Renal cortical epithelial cell (primary cell): ENCODE results near the gene SIGMAR1. TPM values are rescaled to one million over a fixed set of nuclear protein-coding genes. Genes with fewer than 3 reads are reported as not detected.

Experiments used
- DNase-seq: peaks from one replicate; pipeline ENCODE4 v3.0.0-alpha.2; 2011; ENCODE audit warnings: low read depth
- total RNA-seq: library from RNA; depleted of rRNA; stranded (reverse); fragments of >200 nt; gene quantifications from 2 replicates; pipeline ENCODE4 v1.2.3, GENCODE V29; 2014

SIGMAR1 gene
- 36.8 and 56.1 TPM in 2 replicates for total RNA-seq

GRCh38 chr9:34637356-34638137, at the start of gene SIGMAR1:
TSS of gene SIGMAR1 (minus strand) at chr9:34637787. CDS start at chr9:34637697, 90 bp downstream.
- DNase-seq: peak; percentile 63

GRCh38 chr9:34686732-34687131, 49.1 kb upstream of the SIGMAR1 start:
- DNase-seq: no peak

GRCh38 chr9:34686231-34686630, 48.6 kb upstream of the SIGMAR1 start:
- no peak for DNase-seq

- no peak for DNase-seq
Measured at GRCh38 chr9:34685591-34685990, 48.0 kb upstream of the SIGMAR1 start.

GRCh38 chr9:34684816-34685215, 47.2 kb upstream of the SIGMAR1 start:
- DNase-seq: no peak

- DNase-seq: no peak
Measured at GRCh38 chr9:34684145-34684544, 46.6 kb upstream of the SIGMAR1 start.

GRCh38 chr9:34675869-34676268, 38.3 kb upstream of the SIGMAR1 start:
- DNase-seq: no peak

GRCh38 chr9:34675048-34675714, 37.6 kb upstream of the SIGMAR1 start:
- DNase-seq: peak; percentile 20

GRCh38 chr9:34674440-34674839, 36.9 kb upstream of the SIGMAR1 start:
- DNase-seq: no peak

- DNase-seq: no peak
Measured at GRCh38 chr9:34671307-34671706, 33.7 kb upstream of the SIGMAR1 start.

- DNase-seq: no peak
Measured at GRCh38 chr9:34669809-34670562, 32.4 kb upstream of the SIGMAR1 start.

GRCh38 chr9:34665381-34666250, 28.0 kb upstream of the SIGMAR1 start:
- peak; percentile 88 for DNase-seq

- DNase-seq: no peak
Measured at GRCh38 chr9:34665067-34665380, 27.4 kb upstream of the SIGMAR1 start.

GRCh38 chr9:34664281-34665066, 26.9 kb upstream of the SIGMAR1 start:
- DNase-seq: peak; percentile 74

GRCh38 chr9:34663303-34663605, 25.7 kb upstream of the SIGMAR1 start:
- DNase-seq: no peak

- no peak for DNase-seq
Measured at GRCh38 chr9:34662526-34663302, 25.1 kb upstream of the SIGMAR1 start, which contains the start of gene CCL27. TSS of gene CCL27 (minus strand) at chr9:34662657. CDS start at chr9:34662633, 24 bp downstream.

- DNase-seq: peak; percentile 52
Measured at GRCh38 chr9:34659592-34660253, 22.1 kb upstream of the SIGMAR1 start.

GRCh38 chr9:34658461-34658860, 20.9 kb upstream of the SIGMAR1 start:
- no peak for DNase-seq

GRCh38 chr9:34656992-34657391, 19.4 kb upstream of the SIGMAR1 start:
- no peak for DNase-seq

GRCh38 chr9:34655394-34655793, 17.8 kb upstream of the SIGMAR1 start:
- no peak for DNase-seq
